Raji (cell line): ENCODE data around the gene C1QTNF8.

Experiments used
- POLR2A ChIP-seq: IDR thresholded peaks from 2 replicates; pipeline ENCODE4 v1.6.1; 2011; ENCODE audit warnings: low read depth, low read length, control low read depth; ENCODE audit not compliant: insufficient read depth

C1QTNF8 gene, protein sequence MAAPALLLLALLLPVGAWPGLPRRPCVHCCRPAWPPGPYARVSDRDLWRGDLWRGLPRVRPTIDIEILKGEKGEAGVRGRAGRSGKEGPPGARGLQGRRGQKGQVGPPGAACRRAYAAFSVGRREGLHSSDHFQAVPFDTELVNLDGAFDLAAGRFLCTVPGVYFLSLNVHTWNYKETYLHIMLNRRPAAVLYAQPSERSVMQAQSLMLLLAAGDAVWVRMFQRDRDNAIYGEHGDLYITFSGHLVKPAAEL

DNA sequence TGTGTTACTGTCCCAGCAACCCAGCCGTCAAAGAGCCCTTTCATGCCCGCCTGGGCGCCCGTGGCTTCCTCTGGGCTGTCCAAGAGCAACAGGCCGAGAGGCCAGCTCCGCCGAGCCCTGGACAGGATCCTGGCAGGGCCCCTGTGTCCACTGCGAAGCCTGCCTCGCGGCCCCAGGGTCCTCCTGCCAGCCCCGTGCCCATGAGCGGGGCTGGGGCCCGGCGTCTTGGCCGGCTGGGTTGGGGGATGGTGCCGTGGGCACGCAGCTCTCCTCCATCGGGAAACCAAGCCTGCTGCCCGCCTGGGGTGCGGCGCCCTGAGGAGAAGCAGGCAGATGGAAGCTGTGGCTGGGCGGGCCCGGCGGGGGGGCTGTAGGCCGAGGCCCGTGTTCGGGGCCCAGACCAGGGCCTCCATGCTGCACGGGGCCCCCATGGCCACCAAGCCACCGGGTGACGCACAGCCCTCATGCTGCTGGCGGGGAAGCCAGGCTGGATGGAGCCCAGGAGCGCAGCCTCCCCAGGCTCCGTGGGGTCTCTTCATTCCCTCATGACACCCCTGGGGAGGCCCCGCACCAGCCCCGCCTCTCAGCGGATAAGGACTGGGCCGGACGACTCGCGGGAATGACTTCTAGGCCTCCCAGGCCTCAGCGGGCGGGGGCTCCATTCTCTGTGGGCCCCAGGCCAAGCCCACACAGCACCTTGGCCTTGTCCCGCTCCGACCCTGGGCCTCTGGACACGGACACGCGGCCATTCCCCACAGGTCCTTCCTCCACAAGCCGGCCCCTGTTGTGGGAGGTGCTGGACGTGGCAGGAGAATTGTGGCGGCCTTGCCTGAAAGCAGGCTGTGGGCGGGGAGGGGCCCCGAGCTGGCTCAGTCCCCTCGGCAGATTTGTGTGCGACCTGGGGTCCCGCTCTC lies at the start of gene C1QTNF8:
Gene C1QTNF8 (minus strand): TSS at position 76 of the 914 bp plus-strand sequence. CDS start 1,322 bp downstream, outside the sequence.
- no peak for TF ChIP-seq POLR2A

DNA sequence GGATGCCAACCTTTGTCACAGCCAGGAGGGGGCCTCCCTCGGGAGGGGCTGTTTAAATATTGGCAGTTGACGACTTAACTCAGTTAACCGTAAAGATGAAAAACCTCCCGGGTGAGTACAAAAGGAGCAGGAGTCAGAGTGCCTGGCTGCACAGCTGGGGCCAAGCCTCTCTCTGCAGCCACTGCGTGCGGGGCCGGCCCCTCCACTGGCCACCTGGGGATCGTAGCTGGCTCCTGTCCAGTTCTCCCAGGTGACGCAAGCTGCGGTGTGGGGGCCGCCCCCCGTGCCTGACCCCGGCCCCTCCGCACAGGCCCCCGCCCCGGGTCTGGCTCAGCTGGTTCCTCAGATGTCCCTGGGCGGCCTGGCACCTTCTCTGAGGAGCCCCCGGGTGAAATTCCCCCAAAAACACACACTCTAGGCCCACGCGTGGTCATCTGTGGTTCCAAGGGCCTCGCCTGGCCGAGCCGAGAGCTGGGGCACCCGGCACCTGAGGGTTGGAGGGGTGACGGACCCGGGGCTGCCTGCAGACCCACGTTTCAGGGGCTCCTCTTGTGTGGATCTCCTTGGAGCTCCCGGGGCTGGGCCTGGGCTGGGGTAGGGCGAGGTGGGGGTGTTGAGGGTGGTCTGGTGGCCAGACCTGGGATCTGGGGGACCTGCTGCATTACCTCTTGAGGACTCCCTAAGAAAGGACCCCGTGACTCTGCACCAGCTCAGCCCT lies 49.5 kb upstream of the C1QTNF8 start:
- no peak for TF ChIP-seq POLR2A

DNA sequence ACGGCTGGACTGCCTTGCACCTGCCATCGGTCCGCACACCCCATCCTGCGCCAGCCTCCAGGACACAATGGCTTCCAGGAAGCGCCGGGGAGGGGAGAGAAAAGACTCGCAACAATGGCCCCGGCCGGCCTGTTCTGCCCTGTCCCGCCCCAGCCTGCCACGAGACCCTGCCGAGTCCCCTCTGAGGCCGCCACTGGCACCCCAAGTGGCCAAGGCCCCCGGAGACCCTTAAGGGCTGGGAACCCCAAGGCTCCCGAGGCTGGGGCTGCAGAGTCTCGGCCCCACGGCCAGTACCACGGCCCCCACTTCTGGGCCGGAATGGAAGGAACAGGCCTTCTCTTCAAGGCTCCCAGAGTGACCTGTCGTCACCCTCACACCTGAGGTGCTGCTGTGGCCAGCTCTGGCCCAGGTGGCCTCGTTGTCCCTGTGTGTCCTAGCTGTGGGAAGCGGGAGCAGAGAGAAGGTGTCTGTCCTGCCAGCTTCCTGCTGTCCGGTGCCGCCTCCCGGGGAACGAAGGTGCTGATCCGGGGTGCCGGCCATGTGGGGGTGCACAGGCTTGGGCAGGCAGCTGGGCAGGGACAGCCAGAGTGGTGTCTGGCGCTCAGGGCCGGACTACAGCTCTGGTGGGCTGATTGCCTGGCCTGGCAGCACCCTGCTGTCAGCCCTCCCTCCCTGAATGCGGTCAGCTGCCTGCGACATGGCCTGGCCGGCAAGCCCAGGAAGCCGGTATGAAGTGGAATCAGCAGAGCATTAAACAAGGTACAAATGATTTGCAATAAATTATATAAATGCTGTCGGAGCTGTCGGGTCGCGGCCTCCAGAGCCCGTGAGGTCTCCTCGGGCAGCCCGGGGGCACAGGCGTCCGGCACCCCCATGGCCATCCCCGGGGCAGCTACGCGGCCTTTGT lies 48.7 kb upstream of the C1QTNF8 start:
- TF ChIP-seq POLR2A, result no peak

DNA sequence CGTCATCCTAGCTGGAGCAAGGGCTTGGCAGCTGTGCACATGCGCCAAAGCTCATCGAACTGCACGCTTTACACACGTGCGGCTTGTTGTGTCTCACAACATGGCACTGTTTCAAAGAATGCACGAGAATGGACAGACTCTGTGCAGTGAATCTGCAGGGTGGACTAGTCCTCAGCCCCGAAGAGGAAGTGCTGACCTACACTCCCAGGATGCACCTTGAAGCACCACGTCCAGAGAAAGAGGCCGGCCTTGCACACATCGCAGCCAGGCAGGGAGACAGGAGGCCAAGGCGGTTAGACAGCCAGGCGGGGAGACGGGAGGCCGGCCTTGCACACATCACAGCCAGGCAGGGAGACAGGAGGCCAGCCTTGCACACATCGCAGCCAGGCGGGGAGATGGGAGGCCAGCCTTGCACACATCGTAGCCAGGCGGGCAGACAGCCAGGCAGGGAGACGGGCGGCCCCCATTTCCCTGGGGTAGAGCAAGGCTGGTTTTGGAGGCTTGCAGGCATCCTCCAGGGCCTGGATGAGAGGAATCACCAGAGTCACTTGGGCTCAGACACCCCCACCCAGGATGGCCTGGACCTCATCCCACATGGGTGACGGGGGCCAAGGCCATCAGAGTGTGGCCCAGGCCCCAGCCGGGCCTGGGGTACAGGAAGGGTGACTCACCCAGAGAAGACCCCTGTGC lies 47.9 kb upstream of the C1QTNF8 start:
- TF ChIP-seq POLR2A, result no peak

DNA sequence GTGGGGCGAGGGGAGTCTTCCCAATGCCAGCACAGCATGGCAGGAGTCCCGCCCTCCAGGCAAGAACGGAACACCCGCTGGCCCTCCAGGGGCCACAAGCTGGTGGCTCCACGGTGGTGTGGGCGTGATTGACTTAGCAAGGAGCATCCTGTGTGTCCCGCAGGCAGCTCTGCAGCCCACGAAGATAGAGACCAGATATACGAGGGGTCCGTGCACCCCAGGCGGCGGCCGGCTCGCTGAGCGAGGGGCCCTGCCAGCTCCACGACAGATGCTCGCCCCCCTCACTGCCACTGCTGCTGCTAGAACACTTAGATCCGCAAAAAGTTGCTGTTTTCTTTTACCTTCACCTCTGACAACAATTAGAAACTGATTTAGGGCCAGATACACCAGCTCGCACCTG lies 46.9 kb upstream of the C1QTNF8 start:
- no peak for TF ChIP-seq POLR2A

DNA sequence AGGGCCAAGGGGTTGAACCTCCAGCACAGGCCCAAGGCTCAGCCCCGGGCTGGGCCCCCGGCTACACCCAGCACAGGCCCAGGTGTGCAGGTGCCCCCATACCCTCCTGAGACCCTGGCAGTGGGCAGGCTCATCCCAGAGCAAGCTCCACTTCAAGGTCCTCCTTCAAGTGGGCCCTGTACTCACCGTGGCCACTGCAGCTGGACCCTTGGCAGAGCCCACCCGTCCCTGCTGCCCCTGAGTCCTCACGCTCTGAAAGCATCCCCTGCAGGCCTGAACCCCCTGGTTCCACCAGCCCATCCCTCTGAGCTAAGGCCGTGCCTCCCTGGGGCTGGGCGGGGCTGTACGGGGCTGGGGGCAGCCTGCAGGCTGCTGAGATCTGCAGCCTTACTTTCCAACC lies 45.7 kb upstream of the C1QTNF8 start:
- TF ChIP-seq POLR2A, result no peak

DNA sequence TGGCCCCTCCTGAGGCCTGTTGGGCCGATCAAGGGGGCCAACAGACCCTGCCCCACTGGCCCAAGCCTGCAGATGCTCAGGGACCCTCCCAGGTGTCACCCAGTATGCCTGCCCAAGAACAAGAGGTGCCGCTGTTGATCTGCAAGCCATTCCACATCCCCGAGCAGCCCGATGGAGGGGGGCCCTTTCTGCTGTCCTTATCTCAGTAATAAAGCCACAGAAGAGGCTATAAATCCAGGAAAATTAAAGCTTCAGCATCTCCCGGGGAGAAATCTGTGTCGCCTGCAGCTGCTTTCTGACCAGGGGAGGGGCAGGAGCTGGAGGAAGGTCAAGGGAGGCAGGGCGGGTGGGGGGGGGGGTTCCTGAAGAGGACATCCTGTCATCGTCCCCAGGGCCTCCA lies 45.1 kb upstream of the C1QTNF8 start:
- TF ChIP-seq POLR2A, result no peak

DNA sequence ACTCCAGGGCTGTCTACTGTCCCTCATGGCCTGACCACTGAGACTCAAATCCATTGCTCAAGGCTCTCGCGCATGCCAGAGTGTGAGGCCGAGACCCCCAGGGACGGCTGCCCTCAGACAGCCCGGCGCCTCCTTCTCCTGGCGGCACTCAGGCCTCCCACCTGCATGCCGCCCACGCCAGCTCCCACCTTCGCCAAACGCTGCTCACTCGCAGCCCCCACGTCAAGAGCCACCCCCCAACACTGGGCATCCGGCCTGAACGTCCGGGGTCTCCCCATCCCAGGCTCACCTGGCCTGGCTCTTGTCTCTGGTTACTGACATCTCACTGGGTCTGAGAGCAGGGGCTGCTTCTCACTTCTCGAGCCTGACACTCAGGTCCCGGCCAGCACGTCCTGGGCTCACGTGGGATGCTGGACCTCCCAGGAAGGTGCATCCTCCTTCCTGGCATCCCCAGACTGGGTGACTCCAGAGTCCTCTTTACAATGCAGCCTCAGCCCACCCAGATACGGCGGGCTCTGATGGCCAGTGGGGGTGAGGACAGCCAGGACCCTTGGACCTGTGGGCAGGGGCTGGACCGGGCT lies 44.6 kb upstream of the C1QTNF8 start:
- no peak for TF ChIP-seq POLR2A

DNA sequence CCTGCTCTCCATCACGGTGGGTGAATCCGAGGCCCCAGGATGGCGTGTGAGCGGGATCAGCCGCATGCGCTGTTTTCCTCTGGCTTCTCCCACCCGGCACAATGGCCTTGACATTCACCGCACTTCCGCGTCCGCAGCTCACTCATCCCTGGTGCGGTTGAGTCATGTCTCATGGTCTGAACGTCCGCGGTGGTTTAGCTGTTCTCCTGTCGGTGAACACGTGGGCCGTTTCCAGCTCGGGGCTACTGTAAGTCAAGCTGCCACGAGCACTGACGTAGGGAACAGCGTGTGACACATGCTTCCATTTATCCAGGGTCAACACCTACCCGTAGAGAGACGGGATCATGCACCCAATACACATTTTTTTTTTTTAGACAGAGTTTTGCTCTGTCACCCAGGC lies 41.6 kb upstream of the C1QTNF8 start:
- TF ChIP-seq POLR2A, result no peak

DNA sequence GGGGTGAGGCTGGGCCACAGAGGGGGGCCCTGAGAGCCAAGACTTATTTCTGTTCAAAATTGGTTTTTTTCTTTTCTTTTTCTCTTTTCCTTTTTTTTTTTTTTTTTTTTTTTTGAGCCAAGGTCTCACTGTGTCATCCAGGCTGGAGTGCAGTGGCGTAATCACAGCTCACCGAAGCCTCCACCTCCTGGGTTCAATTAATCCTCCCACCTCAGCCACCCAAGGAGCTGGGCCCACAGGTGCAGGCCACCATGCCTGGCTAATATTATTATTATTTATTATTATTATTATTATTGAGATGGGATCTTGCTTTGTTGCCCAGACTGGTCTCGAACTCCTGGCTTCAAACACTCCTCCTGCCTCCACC lies 39.4 kb upstream of the C1QTNF8 start:
- no peak for TF ChIP-seq POLR2A

DNA sequence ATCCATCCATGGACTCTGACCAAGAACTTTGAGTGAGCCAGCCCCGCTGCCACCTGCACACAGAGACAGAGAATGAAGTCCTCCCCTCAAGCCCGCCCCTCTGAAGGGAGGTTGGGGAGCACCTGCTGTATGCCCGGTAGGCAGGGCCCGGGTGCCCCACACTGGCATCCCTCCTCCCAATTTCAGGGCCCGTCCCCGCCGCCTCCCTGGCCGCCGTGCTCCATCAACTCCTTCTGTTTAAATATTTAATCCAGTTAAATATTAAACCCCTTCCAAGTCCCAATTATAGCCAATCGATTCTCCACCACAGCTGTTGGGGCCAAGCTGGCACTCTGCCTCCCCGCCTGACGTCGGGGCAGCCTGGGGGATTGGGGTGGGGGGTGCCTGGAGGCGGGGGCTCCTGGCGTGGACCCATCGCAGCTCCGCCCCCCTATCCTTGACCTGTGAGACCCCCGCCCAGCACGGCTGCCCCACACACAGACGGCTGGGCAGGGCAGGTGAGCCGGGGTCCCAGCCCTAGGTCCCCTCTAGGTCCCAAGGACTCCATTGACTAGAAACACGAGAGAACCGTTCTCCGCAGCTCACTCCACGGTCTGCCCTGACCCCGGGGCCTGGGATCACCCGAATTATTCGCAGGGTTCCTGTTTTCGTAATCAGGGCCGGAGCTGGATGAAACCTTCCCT lies 38.9 kb upstream of the C1QTNF8 start:
- TF ChIP-seq POLR2A, result no peak

DNA sequence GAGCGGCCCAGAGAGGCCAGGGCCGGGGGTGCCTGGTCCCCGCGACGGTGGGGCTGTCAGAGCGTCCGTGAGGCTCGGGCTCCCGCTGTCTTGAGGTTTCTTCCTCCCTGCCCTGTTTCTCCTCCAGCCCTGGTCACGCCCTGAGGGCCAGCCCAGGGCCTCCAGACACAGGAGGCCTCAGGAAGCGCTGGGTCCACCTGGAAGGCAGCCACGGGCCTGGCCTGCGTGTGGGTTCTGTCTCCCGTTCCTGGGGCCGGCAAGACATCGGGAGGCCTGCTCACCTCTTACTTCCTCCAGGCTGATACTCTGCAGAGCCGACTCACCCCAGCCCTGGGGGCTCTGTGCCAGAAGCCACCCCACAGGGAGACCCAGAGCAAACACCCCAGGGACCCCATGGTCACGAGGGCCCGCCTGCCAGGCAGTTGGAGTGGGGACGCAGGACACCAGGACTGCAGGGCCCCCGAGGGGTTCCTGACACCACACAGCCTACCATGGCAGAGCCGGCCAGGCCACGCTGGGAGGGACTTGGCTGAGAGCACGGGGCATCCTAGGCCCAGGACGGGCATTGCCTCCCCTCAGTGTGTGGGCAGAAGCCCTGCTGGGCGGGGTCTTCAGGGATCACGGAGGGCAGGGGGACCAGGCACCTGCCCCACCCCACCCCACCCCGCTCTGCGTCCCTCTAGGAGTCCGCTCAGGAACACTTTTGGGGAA lies 37.9 kb upstream of the C1QTNF8 start:
- TF ChIP-seq POLR2A, result no peak

DNA sequence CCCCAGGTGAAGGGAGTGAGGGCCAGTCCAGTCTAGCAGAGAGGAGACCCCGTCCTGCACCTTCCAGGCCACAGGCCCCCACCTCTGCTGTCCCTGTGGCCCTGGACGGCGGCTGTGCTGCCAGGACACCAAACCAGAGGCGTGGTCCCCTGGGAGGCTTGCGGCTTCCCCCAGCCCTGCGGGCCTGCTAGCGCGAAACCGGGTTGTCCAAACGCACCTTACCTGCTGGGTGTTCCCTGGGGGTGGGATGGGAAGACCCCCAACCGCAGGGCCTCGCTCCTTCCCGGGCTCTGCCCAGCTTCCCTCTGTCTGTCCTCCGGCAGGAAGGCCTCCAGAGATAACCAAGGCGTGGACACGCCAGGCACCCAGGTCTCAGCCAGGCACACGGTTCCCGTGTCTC lies 37.2 kb upstream of the C1QTNF8 start:
- no peak for TF ChIP-seq POLR2A
